Osteoblast (primary cell): ENCODE results near the gene ZNF710. TPM values are rescaled to one million over a fixed set of nuclear protein-coding genes. Genes with fewer than 3 reads are reported as not detected.

Source experiments
- DNase-seq: peaks from one replicate; pipeline ENCODE4 v3.0.0; 2011; ENCODE audit warnings: low spot score, mixed read lengths; ENCODE audit not compliant: insufficient read length; ENCODE audit errors: missing footprints
- H2AFZ ChIP-seq: 2 replicates; pipeline ENCODE4 v1.6.0; 2011; ENCODE audit warnings: mild to moderate bottlenecking, low read length
- H3K27ac ChIP-seq: 2 replicates; pipeline ENCODE4 v1.5.1; 2011; ENCODE audit warnings: mild to moderate bottlenecking, low read depth, low read length, moderate library complexity
- H3K27me3 ChIP-seq: 2 replicates; pipeline ENCODE4 v1.6.0; 2012; ENCODE audit warnings: mild to moderate bottlenecking, control low read depth, inconsistent platforms, low read length, moderate library complexity; ENCODE audit not compliant: insufficient read depth
- H3K36me3 ChIP-seq: 2 replicates; pipeline ENCODE4 v1.5.1; 2011; ENCODE audit warnings: mild to moderate bottlenecking, low read length, control low read depth, moderate library complexity; ENCODE audit not compliant: insufficient read depth
- H3K4me1 ChIP-seq: 2 replicates; pipeline ENCODE4 v1.5.1; 2011; ENCODE audit warnings: mild to moderate bottlenecking, low read length, control low read depth, moderate library complexity; ENCODE audit not compliant: insufficient read depth
- H3K4me2 ChIP-seq: 2 replicates; pipeline ENCODE4 v1.6.0; 2011; ENCODE audit warnings: mild to moderate bottlenecking, low read length; ENCODE audit not compliant: insufficient read depth
- H3K4me3 ChIP-seq: fragments of 200-600 bp; sonication (generic); 3 replicates; pipeline ENCODE4 v1.5.1; 2012; ENCODE audit warnings: mild to moderate bottlenecking, low read length, inconsistent platforms; ENCODE audit not compliant: insufficient read depth
- H3K79me2 ChIP-seq: 2 replicates; pipeline ENCODE4 v1.6.0; 2012; ENCODE audit warnings: mild to moderate bottlenecking, low read length, control low read depth, inconsistent platforms; ENCODE audit not compliant: insufficient read depth
- H3K9me3 ChIP-seq: 2 replicates; pipeline ENCODE4 v1.5.1; 2011; ENCODE audit warnings: low read depth, low read length, control low read depth
- H4K20me1 ChIP-seq: 2 replicates; pipeline ENCODE4 v1.6.0; 2012; ENCODE audit warnings: mild to moderate bottlenecking, low read length, control low read depth; ENCODE audit not compliant: insufficient read depth
- total RNA-seq: library from RNA; depleted of rRNA; stranded (reverse); fragments of >200 nt; gene quantifications from 2 replicates; pipeline ENCODE4 v1.2.3, GENCODE V29; 2012
- TF ChIP-seq, protein P1 (sequence below): IDR thresholded peaks from 2 replicates; pipeline ENCODE4 v1.5.1; 2011; ENCODE audit warnings: mild to moderate bottlenecking, low read depth, low read length, moderate library complexity; ENCODE audit errors: extremely low read depth

Gene ZNF710
- total RNA-seq, 1 donor: 10.9 TPM

DNA sequence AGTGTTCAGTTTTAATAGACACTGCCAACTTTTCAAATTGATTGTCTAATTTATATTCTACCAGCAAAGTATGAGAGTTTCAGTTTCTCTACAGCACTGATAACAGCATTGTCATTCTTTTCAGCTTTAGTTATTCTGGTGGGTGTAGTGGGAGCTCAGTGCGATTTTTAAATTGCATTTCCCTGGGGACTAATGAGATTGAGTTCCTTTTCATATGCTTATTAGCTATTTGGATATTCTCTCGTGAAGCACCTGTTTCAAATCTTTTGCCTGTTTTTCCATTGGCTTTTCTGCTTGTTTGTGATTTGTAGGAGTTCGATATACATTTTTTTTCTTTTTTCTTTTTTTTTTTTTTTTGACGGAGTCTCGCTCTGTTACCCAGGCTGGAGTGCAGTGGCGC lies 120.0 kb downstream of the ZNF710 start:
- H3K27ac ChIP-seq: no peak overlapping the region
- no peaks in the 10 kb centered on the region for H3K4me1 ChIP-seq
- H3K79me2 ChIP-seq: no peaks in the 10 kb centered on the region
- no peaks in the 10 kb centered on the region for H4K20me1 ChIP-seq
- H3K36me3 ChIP-seq: no peaks in the 10 kb centered on the region
- TF ChIP-seq, protein P1, sequence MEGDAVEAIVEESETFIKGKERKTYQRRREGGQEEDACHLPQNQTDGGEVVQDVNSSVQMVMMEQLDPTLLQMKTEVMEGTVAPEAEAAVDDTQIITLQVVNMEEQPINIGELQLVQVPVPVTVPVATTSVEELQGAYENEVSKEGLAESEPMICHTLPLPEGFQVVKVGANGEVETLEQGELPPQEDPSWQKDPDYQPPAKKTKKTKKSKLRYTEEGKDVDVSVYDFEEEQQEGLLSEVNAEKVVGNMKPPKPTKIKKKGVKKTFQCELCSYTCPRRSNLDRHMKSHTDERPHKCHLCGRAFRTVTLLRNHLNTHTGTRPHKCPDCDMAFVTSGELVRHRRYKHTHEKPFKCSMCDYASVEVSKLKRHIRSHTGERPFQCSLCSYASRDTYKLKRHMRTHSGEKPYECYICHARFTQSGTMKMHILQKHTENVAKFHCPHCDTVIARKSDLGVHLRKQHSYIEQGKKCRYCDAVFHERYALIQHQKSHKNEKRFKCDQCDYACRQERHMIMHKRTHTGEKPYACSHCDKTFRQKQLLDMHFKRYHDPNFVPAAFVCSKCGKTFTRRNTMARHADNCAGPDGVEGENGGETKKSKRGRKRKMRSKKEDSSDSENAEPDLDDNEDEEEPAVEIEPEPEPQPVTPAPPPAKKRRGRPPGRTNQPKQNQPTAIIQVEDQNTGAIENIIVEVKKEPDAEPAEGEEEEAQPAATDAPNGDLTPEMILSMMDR: no peak
- no peak overlapping the region for H3K4me3 ChIP-seq
- peaks cover 2% of the 10 kb centered on the region for H3K27me3 ChIP-seq
- no peak overlapping the region for H3K4me2 ChIP-seq
- H3K9me3 ChIP-seq: no peaks in the 10 kb centered on the region
- H2AFZ ChIP-seq: no peak overlapping the region
- DNase-seq: no peak

DNA sequence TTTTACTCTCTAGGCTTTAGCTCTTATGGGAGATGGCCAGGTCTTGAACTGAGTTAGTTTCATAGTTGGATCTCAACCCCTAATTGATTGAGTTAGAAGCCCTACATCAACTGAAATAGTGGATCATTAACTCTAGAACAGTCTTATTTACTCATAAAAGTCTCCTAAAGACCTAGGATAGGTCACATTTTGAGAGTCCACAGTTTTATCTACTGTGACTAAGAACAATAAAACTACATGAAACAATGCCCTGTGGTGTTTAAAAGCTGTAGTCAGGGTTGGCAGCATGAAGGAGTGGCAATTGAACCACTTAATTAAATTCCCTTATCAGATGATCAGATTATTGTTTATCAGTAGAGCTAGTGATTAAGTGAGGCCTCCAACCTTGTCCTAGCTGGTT lies 123.4 kb downstream of the ZNF710 start:
- TF ChIP-seq, protein P1: no peak
- H3K79me2 ChIP-seq: no peaks in the 10 kb centered on the region
- no peaks in the 10 kb centered on the region for H4K20me1 ChIP-seq
- H3K27me3 ChIP-seq: peaks cover 10% of the 10 kb centered on the region
- no peaks in the 10 kb centered on the region for H3K9me3 ChIP-seq
- H3K4me3 ChIP-seq: no peak overlapping the region
- no peaks in the 10 kb centered on the region for H3K36me3 ChIP-seq
- no peak overlapping the region for H3K27ac ChIP-seq
- H3K4me2 ChIP-seq: no peak overlapping the region
- peaks cover 6% of the 10 kb centered on the region for H3K4me1 ChIP-seq
- no peak overlapping the region for H2AFZ ChIP-seq
- no peak for DNase-seq

DNA sequence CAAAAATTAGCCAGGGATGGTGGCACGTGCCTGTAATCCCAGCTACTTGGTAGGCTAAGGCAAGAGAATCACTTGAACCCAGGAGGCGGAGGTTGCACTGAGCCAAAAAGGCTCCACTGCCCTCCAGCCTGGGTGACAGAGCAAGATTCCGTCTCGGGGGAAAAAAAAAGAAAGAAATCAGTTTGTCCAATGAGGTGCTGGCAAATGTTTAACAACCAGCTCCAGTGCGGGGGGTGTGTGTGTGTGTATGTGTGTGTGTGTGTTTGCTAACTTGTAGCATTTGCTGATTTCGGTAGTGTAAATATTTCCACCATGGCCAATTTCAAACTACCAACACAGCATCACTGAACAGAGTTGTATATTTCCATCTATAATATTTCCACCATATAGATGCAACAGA lies 124.9 kb downstream of the ZNF710 start:
- H3K9me3 ChIP-seq: no peaks in the 10 kb centered on the region
- DNase-seq: no peak
- H3K4me2 ChIP-seq: no peak overlapping the region
- no peaks in the 10 kb centered on the region for H3K79me2 ChIP-seq
- no peak overlapping the region for H3K27ac ChIP-seq
- peaks cover 6% of the 10 kb centered on the region for H3K4me1 ChIP-seq
- H3K4me3 ChIP-seq: no peak overlapping the region
- H3K36me3 ChIP-seq: no peaks in the 10 kb centered on the region
- peaks cover 10% of the 10 kb centered on the region for H3K27me3 ChIP-seq
- H2AFZ ChIP-seq: no peak overlapping the region
- TF ChIP-seq, protein P1: no peak
- H4K20me1 ChIP-seq: no peaks in the 10 kb centered on the region

DNA sequence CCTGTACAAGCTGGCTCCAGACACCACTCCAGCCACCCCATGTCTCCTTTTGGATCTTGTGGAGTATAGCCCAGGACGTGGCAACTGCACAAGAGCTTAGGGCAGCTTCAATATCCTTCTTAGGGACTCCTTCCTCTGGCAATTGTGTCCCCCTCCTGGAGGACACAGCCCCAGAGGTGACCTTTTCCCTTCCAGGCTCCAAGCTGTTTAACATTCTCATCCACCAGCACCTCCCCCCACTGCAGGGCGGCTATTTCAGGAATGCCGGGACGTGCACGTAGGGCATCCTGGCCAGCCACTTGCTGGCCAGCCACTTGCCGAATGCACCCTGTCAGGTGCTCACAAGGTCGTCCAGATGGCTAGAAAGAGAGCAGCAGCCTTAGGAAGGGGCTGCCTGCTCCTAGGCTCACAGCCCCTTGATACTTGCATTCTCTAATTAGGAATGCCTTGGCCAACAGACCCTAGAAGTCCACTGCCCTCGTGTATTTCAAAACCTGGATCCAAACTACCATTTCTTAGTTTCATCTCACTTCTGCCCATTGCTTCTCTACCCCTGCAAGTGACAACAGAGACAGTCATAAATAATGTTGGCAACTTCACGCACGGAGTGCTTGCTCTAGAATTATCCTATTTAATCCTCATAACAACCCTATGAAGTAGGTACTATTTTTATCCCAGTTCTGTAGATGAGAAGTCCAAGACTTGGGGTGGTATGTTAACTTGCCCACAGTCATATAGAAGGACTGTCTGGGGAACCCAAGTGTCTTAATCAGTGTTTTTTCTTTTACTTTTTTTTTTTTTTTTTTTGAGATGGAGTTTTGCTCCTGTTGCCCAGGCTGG lies 125.7 kb downstream of the ZNF710 start:
- Histone ChIP-seq H3K79me2 (no peaks in the 10 kb centered on the region), H3K27me3 (peaks cover 10% of the 10 kb centered on the region), H3K4me3 (no peak overlapping the region), H3K4me1 (peaks cover 6% of the 10 kb centered on the region), H3K27ac (no peak overlapping the region), H4K20me1 (no peaks in the 10 kb centered on the region), H3K9me3 (no peaks in the 10 kb centered on the region), H3K36me3 (no peaks in the 10 kb centered on the region), H3K4me2 (no peak overlapping the region), H2AFZ (no peak overlapping the region)
- TF ChIP-seq, protein P1: no peak
- DNase-seq: peak; percentile 37
